Hematopoietic multipotent progenitor cell treated with erythropoietin and hydrocortisone succinate and interleukin-3 and kit ligand, for 17 days (in vitro differentiated cells): Measurements from ENCODE around the gene SLC35E4.

Source experiments
- DNase-seq: peaks from one replicate; pipeline ENCODE4 v3.0.0-alpha.2; 2015; ENCODE audit warnings: low spot score

The SLC35E4 gene

DNA sequence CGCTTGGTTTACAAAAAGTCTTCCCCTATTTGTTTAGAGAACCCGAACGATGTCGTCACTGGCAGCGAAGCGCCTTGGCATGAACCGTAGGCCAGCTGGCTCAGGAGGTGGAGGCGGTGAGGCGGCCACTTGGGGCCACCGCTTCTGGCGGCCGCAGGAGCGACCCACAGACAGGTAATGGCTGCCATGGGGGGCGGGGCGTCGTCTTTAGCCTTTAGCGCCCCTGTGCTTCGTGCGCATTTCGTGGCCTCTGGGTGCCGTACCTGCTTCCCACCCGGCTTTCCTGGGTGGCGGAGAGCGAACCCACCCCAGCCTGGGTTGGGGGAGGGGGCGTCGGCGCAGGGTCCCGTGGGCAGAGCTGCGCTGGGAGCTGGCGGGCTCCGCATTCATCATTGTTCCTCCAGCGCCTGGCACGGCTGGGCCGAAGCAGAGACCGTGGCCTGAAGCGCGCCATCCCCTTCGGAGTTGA, 58.6 kb downstream of the SLC35E4 start:
- no peak for DNase-seq

GRCh38 chr22:30694640-30695350, 59.2 kb downstream of the SLC35E4 start, which contains the start of gene OSBP2:
OSBP2 (plus strand) TSS chr22:30694874; CDS start chr22:30694910, 36 bp downstream.
- DNase-seq, result no peak

GRCh38 chr22:30695351-30695851, 59.8 kb downstream of the SLC35E4 start:
- DNase-seq, result no peak

- no peak for DNase-seq
Observed at GRCh38 chr22:30695871-30696655, 60.5 kb downstream of the SLC35E4 start.
